HG02610 (cell line): Measurements from ENCODE around the gene SYNGR4.

Experiments used
- ATAC-seq: cut with Tn5 transposase; IDR thresholded peaks from one replicate; pipeline ENCODE4 v1.9.1; 2021; ENCODE audit warnings: mild to moderate bottlenecking, moderate library complexity; ENCODE audit not compliant: unreplicated experiment

Gene SYNGR4

GRCh38 chr19:48395499-48395898, 31.3 kb downstream of the SYNGR4 start:
- no peak for ATAC-seq

- ATAC-seq = no peak
These were observed 32.1 kb downstream of the SYNGR4 start for GRCh38 chr19:48396016-48396823.

DNA sequence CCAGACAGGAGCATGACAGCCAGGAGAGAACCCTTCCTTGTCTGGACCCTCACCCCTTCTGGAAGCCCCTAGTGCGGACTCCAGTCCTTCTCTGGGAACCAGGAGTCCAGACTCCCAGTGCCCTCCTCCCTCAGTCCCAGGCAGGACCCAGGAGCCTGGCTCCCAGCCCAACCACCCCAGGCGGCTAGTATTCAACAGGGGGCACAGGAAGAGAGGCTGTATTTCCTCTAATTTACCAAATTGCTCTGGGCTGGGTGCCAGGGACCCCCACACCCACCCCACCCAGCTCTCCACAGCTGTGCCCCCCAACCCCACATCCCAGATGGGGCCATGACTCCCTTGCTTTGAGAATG, 32.6 kb downstream of the SYNGR4 start:
- no peak for ATAC-seq

- ATAC-seq = no peak
These were observed 33.3 kb downstream of the SYNGR4 start for GRCh38 chr19:48397263-48398101.

GRCh38 chr19:48398102-48398374, 33.9 kb downstream of the SYNGR4 start:
- ATAC-seq = no peak

- no peak for ATAC-seq
These were observed 34.4 kb downstream of the SYNGR4 start for GRCh38 chr19:48398375-48399235.

DNA sequence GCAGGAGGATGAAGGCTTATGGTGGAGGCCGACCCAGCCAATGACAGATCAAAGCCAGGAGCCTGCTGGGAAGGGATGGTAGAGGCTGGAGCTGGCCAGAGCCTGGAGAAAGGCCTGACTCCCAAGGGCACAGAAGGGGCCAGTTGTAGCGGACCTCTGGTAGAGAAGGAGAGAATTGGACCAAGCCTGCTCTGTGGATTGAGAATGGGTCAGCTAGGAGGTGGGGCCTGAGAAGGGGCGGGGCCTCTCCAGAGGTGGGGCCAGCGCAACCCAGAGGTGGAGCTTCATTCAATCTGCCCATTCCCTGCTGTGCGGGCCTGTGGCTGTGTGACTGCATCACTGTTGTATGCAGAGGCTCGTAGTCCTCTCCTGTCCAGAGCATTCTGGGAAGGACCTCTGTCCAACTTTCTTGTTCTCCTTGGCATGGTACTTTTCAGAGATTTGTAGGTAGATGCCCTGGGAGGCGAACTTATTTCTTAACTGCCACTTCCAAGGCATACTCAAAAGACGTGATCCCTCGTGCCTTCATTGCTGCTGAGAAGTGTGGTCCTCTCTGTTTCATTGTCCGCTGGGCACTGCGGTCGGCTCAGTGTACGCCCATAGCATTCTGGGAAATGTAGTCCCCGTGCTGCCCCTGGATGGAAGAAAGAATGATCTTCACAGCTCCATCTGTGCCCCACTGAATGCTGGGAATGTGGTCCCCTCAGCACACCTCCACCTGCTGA, 36.0 kb downstream of the SYNGR4 start:
- ATAC-seq = no peak

- no peak for ATAC-seq
These were observed 37.1 kb downstream of the SYNGR4 start for GRCh38 chr19:48401287-48401686.

DNA sequence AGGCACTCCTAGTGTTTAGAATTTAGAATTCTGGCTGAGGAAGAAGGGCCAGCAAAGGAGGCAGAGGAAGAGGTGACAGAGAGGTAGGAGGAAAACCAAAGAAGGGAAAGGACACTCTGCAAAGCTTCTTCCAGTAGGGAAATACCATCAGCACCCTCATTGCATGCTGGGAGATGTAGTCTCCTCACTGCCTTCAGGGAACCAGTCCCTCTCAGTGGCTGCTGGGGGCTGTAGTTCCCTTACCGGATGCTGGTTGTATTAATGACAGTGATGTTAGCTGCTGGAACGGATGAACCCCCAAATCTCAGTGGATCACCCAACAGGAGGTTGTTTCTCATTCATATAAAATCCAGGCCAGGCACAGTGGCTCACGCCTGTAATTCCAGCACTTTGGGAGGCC, 39.4 kb downstream of the SYNGR4 start:
- ATAC-seq = peak; percentile 76

- no peak for ATAC-seq
These were observed 41.0 kb downstream of the SYNGR4 start for GRCh38 chr19:48405010-48405659.

DNA sequence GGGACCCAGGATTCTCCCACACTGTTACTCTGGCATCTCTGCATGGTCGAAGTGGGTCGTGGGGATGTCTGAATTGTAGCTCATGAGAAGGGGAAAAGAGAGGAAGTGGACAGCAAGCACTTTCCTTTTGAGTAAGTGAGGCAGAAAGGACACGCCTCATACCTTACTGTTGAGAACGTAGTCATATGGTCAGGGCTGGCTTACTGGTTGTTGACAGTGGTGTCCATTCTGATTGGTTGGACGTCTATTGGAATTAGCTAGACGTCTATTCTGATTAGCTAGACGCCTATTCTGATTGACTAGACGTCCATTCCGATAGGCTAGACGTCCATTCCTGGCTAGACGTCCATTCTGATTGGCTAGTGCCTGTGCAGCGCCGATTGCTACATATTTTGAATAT, 41.7 kb downstream of the SYNGR4 start:
- ATAC-seq = no peak

GRCh38 chr19:48413879-48414587, 49.9 kb downstream of the SYNGR4 start:
- ATAC-seq = no peak

DNA sequence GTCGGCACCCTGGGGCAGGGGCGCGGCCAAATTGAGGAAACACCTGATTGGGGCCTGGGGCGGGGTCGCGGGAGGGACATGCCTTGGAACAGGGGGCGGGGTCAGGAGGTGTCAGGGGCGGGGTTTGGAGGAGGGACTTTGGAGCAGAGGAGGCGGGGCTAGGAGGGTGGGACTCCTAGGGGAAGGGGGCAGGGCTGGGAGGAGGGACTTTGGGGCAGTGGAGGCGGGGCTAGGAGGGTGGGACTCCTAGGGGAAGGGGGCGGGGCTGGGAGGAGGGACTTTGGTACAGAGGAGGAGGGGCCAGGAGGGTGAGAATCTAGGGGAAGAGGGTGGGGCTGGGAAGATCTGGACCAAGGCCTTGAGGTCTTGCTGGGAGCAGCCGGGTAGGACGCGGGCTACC, 51.2 kb downstream of the SYNGR4 start:
- ATAC-seq = no peak

DNA sequence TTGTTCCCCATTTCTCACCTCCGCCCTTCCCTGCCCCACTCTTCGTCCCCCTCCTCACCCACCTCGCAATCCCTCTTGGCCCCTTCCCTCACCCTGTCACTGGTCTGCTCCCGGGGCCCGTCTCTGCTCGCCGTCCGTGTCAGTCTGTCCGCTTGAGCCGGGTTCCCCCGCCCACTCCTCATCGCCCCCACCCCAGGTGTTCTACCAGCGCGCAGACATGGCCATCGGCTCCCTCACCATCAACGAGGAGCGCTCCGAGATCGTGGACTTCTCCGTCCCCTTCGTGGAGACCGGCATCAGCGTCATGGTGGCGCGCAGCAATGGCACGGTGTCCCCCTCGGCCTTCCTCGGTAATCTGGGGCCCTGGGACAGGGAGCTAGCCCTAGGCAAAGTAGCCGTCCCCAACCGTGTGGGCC, 51.6 kb downstream of the SYNGR4 start:
- no peak for ATAC-seq

GRCh38 chr19:48417421-48417820, 53.3 kb downstream of the SYNGR4 start:
- ATAC-seq = no peak

DNA sequence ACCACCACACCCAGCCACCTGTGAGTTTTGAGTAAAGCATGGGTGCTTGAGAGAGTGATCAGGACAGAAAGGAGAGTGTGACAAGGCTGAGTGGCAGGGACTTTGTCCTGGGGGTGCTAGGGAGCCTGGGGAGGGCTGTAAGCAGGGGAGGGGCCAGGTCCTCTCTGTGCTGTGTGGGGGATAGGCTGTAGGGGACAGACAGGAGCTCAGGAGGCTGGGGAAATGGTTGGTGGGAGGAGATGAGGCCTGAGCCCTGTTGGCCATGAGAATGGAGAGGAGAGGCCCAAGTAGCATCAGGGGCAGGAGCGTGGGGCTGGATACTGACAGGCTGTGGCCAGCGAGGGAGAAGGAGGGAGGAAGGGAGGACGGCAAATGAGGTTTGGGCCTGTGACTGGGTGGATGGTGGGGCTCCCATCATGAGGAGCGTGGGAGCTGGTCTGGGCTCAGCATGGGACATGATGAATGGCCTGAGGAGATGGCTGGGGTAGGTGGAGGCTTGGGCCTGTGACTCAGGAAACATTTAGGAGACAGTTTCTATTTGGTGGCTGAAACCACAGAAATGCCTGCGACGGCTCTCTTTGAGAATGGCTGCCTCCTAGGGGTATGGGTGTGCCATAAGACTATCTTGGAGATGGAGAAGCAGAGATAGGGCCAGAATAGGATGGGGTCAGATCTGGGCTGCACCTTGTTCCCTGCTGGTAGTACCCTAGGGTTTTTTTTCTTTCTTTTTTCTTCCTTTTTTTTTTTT, 54.3 kb downstream of the SYNGR4 start:
- ATAC-seq = no peak

DNA sequence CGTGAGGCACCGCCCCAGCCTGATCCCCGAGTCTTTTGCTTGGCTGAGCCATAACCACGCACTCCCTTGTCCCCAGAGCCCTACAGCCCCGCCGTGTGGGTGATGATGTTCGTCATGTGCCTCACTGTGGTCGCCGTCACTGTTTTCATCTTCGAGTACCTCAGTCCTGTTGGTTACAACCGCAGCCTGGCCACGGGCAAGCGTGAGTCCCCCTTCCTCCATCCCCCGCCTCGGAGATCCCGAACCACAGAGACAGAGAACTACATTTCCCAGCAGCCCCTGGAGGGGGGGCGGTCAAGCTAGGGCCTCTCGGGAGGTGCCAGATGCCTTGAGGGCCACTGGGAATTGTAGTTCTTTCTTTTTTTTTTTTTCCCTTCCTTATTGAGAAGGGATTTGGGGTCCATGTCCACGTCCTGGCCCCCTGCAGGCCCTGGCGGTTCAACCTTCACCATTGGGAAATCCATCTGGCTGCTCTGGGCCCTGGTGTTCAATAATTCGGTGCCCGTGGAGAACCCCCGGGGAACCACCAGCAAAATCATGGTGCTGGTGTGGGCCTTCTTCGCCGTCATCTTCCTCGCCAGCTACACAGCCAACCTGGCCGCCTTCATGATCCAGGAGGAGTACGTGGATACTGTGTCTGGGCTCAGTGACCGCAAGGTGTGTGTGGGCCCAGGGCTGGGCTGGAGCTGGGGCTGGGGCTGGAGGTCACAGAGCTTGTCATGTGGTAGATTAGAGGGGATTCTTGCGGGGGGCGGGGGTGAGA, 55.2 kb downstream of the SYNGR4 start:
- peak; percentile 56 for ATAC-seq

- ATAC-seq = no peak
These were observed 57.4 kb downstream of the SYNGR4 start for GRCh38 chr19:48421548-48421947.
